HepG2 (cell line): ENCODE data around the gene CAMK2G. TPM values are rescaled to one million over a fixed set of nuclear protein-coding genes. Genes with fewer than 3 reads are reported as not detected.

Experiments
- GATAD2A ChIP-seq: IDR thresholded peaks from 2 replicates; pipeline ENCODE4 v1.6.1; 2016
- NFE2 ChIP-seq: sonication (generic); formaldehyde crosslinking; IDR thresholded peaks from 2 replicates; pipeline ENCODE4 v1.4.0; 2020; ENCODE audit warnings: missing genetic modification reagents
- PRMT3 ChIP-seq: sonication (generic); formaldehyde crosslinking; IDR thresholded peaks from 2 replicates; pipeline ENCODE4 v1.8.1; 2022; ENCODE audit warnings: low read depth, mild to moderate bottlenecking, moderate library complexity, missing genetic modification reagents, borderline replicate concordance
- RXRB ChIP-seq: IDR thresholded peaks from 2 replicates; pipeline ENCODE4 v1.6.1; 2016; ENCODE audit warnings: borderline replicate concordance, missing genetic modification reagents, missing compliant biosample characterization
- SALL1 ChIP-seq: sonication (generic); formaldehyde crosslinking; IDR thresholded peaks from 2 replicates; pipeline ENCODE4 v1.8.0; 2022; ENCODE audit warnings: mild to moderate bottlenecking, missing genetic modification reagents
- ZNF446 ChIP-seq: sonication (generic); formaldehyde crosslinking; IDR thresholded peaks from 2 replicates; pipeline ENCODE4 v1.5.0; 2020; ENCODE audit warnings: mild to moderate bottlenecking, missing genetic modification reagents
- ZNF746 ChIP-seq: sonication (generic); formaldehyde crosslinking; IDR thresholded peaks from 2 replicates; pipeline ENCODE4 v1.8.0; 2022; ENCODE audit warnings: mild to moderate bottlenecking, missing genetic modification reagents
- polyA plus RNA-seq, 8 experiments: library from polyadenylated mRNA; depleted of rRNA in 3 of 8; stranded (reverse) in 7 of 8; unstranded in 1 of 8; fragments of >200 nt; fragmentation: Illumina TruSeq in 4 of 8; extraction: Trizol in 4 of 8; gene quantifications; 2 replicates each; pipeline versions ENCODE4 v1.2.1 to v1.2.3, GENCODE V29; 2011 to 2016; ENCODE audit warnings: low read depth in 4 of 8, missing spikeins in 1 of 8, mixed read lengths in 1 of 8; ENCODE audit not compliant: insufficient read depth in 1 of 8
- total RNA-seq, 5 experiments: library from RNA; depleted of rRNA; stranded (reverse); fragments of >200 nt; fragmentation: Illumina TruSeq; extraction: Trizol; gene quantifications; 2 replicates each; pipeline ENCODE4 v1.2.3, GENCODE V29; 2016; ENCODE audit warnings: low read depth in 1 of 5
- TF ChIP-seq, protein P1 (sequence below): IDR thresholded peaks from 2 replicates; pipeline ENCODE4 v1.6.1; 2018; ENCODE audit warnings: missing genetic modification reagents
- TF ChIP-seq, protein P2 (sequence below): sonication (generic); formaldehyde crosslinking; IDR thresholded peaks from 2 replicates; pipeline ENCODE4 v1.5.1; 2020; ENCODE audit warnings: missing genetic modification reagents, mild to moderate bottlenecking, borderline replicate concordance
- TF ChIP-seq, protein P3 (sequence below): sonication (generic); formaldehyde crosslinking; IDR thresholded peaks from 2 replicates; pipeline ENCODE4 v1.4.0; 2020; ENCODE audit warnings: mild to moderate bottlenecking, missing genetic modification reagents
- TF ChIP-seq, protein P4 (sequence below): sonication (generic); formaldehyde crosslinking; IDR thresholded peaks from 2 replicates; pipeline ENCODE4 v1.4.0; 2020; ENCODE audit warnings: mild to moderate bottlenecking, missing genetic modification reagents
- TF ChIP-seq, protein P5 (sequence below): sonication (generic); formaldehyde crosslinking; IDR thresholded peaks from 2 replicates; pipeline ENCODE4 v1.4.0; 2020; ENCODE audit warnings: missing genetic modification reagents, borderline replicate concordance

CAMK2G gene
- total and polyA plus RNA-seq, 2 of the 13 experiments (the other 11 are each of a cell fraction or from before 2014, with no cell fraction given) = 15.9 to 18.8 TPM

DNA sequence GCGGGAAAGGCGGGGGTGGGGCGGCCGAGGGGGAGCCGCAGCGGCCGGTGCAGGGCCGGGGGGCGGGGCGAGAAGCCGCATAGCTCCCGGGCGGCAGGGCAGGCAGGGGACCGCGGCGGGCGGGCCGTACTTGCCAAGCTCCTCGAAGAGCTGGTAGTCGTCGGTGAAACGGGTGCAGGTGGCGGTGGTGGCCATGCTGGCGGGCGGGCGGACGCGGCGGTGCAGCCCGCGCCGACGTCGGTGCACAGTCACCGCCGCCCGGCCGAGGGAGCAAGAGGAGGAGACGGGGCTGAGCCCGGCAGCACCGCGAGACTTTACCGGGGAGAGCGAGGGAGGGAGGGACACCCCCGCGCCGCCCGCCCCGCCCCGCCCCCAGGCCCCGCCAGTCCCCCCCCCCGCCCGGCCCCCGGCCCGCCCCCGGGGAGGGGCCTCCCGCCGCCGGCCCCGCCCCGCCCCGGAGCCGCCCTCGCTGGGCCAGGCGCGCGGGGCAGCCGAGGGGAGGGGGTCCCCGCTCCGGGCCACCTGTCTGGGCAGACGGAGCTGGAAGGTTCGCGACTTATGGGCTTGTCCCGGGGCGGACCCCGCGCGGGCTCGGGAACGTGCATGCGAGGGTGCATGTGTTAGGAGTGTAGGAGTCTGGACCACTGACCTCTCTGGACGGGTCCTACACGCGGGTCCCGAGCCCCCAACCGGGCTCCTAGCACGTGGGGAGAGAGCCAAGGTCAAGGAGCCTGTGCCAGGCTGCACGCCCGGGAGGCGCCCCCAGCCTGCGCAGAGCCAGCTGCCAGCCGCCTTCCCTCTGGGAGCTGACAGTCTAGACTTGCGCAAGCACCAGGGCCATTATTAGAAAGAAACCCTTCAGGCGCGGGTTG is at the start of gene CAMK2G (continued):
- TF ChIP-seq PRMT3 (CRISPR knock-in tag) (peak; percentile 53; the same call in 1 of the 2 replicates), RXRB (CRISPR knock-in tag) (0 out of 2 replicates have a peak, but pooled peaks have one; percentile 9), ZNF746 (CRISPR knock-in tag) (no peak), NFE2 (CRISPR knock-in tag) (no peak), SALL1 (CRISPR knock-in tag) (0 out of 2 replicates have a peak, but pooled peaks have one; percentile 27), GATAD2A (peak; percentile 38; the same call in 1 of the 2 replicates), ZNF446 (CRISPR knock-in tag) (no peak)
- TF ChIP-seq, protein P1, sequence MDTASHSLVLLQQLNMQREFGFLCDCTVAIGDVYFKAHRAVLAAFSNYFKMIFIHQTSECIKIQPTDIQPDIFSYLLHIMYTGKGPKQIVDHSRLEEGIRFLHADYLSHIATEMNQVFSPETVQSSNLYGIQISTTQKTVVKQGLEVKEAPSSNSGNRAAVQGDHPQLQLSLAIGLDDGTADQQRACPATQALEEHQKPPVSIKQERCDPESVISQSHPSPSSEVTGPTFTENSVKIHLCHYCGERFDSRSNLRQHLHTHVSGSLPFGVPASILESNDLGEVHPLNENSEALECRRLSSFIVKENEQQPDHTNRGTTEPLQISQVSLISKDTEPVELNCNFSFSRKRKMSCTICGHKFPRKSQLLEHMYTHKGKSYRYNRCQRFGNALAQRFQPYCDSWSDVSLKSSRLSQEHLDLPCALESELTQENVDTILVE (CRISPR knock-in tag) = 0 out of 2 replicates have a peak, but pooled peaks have one; percentile 29
- TF ChIP-seq, protein P2, sequence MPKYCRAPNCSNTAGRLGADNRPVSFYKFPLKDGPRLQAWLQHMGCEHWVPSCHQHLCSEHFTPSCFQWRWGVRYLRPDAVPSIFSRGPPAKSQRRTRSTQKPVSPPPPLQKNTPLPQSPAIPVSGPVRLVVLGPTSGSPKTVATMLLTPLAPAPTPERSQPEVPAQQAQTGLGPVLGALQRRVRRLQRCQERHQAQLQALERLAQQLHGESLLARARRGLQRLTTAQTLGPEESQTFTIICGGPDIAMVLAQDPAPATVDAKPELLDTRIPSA (CRISPR knock-in tag) = no peak
- TF ChIP-seq, protein P3, sequence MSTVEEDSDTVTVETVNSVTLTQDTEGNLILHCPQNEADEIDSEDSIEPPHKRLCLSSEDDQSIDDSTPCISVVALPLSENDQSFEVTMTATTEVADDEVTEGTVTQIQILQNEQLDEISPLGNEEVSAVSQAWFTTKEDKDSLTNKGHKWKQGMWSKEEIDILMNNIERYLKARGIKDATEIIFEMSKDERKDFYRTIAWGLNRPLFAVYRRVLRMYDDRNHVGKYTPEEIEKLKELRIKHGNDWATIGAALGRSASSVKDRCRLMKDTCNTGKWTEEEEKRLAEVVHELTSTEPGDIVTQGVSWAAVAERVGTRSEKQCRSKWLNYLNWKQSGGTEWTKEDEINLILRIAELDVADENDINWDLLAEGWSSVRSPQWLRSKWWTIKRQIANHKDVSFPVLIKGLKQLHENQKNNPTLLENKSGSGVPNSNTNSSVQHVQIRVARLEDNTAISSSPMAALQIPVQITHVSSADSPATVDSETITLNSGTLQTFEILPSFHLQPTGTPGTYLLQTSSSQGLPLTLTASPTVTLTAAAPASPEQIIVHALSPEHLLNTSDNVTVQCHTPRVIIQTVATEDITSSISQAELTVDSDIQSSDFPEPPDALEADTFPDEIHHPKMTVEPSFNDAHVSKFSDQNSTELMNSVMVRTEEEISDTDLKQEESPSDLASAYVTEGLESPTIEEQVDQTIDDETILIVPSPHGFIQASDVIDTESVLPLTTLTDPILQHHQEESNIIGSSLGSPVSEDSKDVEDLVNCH (CRISPR knock-in tag) = no peak
- TF ChIP-seq, protein P4, sequence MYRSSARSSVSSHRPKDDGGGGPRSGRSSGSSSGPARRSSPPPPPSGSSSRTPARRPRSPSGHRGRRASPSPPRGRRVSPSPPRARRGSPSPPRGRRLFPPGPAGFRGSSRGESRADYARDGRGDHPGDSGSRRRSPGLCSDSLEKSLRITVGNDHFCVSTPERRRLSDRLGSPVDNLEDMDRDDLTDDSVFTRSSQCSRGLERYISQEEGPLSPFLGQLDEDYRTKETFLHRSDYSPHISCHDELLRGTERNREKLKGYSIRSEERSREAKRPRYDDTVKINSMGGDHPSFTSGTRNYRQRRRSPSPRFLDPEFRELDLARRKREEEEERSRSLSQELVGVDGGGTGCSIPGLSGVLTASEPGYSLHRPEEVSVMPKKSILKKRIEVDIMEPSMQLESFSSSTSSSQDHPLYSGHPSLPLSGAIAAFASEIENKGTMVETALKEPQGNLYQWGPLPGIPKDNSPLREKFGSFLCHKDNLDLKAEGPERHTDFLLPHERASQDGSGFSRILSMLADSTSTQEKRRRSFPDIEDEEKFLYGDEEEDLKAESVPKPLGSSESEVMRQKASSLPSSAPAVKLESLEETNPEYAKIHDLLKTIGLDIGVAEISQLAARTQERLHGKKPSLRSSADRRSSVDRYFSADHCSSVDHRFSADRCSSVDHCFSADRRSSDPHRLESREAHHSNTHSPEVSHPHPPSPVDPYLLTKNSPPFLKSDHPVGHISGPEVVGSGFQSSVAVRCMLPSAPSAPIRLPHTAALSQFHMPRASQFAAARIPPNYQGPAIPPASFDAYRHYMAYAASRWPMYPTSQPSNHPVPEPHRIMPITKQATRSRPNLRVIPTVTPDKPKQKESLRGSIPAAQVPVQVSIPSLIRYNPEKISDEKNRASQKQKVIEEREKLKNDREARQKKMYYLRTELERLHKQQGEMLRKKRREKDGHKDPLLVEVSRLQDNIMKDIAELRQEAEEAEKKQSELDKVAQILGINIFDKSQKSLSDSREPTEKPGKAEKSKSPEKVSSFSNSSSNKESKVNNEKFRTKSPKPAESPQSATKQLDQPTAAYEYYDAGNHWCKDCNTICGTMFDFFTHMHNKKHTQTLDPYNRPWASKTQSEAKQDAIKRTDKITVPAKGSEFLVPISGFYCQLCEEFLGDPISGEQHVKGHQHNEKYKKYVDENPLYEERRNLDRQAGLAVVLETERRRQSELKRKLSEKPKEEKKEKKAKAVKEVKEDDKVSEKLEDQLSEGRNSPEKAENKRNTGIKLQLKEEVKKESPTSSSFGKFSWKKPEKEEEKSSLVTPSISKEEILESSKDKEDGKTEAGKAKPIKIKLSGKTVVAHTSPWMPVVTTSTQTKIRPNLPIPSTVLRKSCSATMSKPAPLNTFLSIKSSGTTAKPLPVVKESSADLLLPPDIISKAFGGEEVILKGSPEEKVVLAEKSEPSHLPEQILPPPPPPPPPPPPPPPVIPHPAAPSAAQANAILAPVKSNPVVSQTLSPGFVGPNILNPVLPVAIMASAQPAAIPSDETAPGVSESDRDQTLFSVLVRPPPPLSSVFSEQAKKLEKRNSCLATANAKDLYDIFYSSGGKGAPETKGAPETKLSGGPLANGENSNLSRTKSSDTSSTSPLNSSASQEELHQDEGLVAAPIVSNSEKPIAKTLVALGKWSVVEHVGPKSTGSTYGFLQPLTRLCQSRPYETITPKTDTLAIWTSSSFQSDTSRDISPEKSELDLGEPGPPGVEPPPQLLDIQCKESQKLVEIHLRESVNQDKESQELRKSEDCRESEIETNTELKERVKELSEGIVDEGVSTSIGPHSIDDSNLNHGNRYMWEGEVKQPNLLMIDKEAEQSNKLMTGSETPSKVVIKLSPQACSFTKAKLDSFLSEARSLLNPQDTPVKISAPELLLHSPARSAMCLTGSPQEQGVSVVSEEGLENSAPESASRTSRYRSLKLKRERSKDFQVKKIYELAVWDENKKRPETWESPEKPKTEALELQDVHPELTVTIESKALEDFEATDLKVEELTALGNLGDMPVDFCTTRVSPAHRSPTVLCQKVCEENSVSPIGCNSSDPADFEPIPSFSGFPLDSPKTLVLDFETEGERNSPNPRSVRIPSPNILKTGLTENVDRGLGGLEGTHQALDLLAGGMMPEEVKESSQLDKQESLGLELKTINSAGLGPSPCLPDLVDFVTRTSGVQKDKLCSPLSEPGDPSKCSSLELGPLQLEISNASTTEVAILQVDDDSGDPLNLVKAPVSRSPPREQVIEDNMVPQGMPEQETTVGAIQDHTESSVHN (CRISPR knock-in tag) = no peak
- TF ChIP-seq, protein P5, sequence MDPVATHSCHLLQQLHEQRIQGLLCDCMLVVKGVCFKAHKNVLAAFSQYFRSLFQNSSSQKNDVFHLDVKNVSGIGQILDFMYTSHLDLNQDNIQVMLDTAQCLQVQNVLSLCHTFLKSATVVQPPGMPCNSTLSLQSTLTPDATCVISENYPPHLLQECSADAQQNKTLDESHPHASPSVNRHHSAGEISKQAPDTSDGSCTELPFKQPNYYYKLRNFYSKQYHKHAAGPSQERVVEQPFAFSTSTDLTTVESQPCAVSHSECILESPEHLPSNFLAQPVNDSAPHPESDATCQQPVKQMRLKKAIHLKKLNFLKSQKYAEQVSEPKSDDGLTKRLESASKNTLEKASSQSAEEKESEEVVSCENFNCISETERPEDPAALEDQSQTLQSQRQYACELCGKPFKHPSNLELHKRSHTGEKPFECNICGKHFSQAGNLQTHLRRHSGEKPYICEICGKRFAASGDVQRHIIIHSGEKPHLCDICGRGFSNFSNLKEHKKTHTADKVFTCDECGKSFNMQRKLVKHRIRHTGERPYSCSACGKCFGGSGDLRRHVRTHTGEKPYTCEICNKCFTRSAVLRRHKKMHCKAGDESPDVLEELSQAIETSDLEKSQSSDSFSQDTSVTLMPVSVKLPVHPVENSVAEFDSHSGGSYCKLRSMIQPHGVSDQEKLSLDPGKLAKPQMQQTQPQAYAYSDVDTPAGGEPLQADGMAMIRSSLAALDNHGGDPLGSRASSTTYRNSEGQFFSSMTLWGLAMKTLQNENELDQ = no peak
